Measurements from ENCODE around the gene KCND3. TPM values are rescaled to one million over a fixed set of nuclear protein-coding genes. Genes with fewer than 3 reads are reported as not detected.

KCND3 gene
- total and polyA plus RNA-seq, 2 experiments from 2014 or later = 0.10 to 0.18 TPM

DNA sequence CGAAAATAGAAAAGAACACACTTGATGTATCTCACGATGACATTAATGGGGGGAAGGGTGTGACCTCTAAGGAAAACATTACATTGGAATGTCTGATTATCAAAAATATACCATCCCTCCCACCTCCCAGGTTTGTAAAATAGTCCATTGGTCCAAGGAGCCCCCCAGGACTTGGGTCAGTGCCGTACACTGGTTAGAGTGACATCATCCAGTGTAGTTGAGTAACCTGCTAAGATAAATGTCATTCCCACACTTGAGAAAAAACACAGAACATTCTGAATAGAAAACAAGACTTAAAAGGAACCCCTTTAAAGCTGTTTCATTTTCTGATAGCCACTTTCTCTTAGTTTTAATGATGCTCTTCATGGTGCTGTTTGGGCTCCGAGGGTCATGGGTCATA, 218.6 kb downstream of the KCND3 start:
- Histone ChIP-seq H3F3A (replicated peaks; ENCODE audit: low read depth) (no peaks in the 10 kb centered on the region), H3K27me3 (ENCODE audit: insufficient read depth) (no peaks in the 10 kb centered on the region), H3K4me3 (no peak overlapping the region), H4K20me1 (replicated peaks; ENCODE audit: insufficient read depth) (peaks cover 4% of the 10 kb centered on the region; the same call in 1 of the 2 replicates), H3K4me1 (ENCODE audit: insufficient read depth) (no peaks in the 10 kb centered on the region), H3K27ac (ENCODE audit: low read depth) (no peak overlapping the region), H3K36me3 (ENCODE audit: insufficient read depth) (peaks cover 17% of the 10 kb centered on the region), H3K9me2 (ENCODE audit: insufficient read depth) (no peaks in the 10 kb centered on the region), H3K79me2 (replicated peaks; ENCODE audit: insufficient read depth) (no peaks in the 10 kb centered on the region; the same call in 1 of the 2 replicates), H3K4me2 (no peak overlapping the region), H2AFZ (no peak overlapping the region)
- no peaks in the 10 kb centered on the region for H3K9me3 Mint-ChIP-seq
- peaks cover 4% of the 10 kb centered on the region; the same call in 1 of the 3 replicates for H3K4me1 Mint-ChIP-seq
- H3K36me3 Mint-ChIP-seq (ENCODE audit: low read depth) = peaks cover 13% of the 10 kb centered on the region
- no peak for ATAC-seq
- DNase-seq (ENCODE audit: low spot score) = no peak
- H3K27ac Mint-ChIP-seq = no peak overlapping the region
- no peaks in the 10 kb centered on the region for H3K27me3 Mint-ChIP-seq (ENCODE audit: insufficient read depth, low read depth, poor library complexity)
- H3K4me3 Mint-ChIP-seq = no peak overlapping the region
- TF ChIP-seq, protein P1, sequence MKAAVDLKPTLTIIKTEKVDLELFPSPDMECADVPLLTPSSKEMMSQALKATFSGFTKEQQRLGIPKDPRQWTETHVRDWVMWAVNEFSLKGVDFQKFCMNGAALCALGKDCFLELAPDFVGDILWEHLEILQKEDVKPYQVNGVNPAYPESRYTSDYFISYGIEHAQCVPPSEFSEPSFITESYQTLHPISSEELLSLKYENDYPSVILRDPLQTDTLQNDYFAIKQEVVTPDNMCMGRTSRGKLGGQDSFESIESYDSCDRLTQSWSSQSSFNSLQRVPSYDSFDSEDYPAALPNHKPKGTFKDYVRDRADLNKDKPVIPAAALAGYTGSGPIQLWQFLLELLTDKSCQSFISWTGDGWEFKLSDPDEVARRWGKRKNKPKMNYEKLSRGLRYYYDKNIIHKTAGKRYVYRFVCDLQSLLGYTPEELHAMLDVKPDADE (IDR thresholded peaks at IDR 0.05) = no peak
- no peak for TF ChIP-seq POLR2AphosphoS5 (IDR thresholded peaks at IDR 0.05; ENCODE audit: low read depth)
- TF ChIP-seq STAT1 (IDR thresholded peaks at IDR 0.05; ENCODE audit: unreplicated experiment) = no peak
- no peak for TF ChIP-seq EZH2 (IDR thresholded peaks at IDR 0.05; ENCODE audit: low read depth, unreplicated experiment)
- TF ChIP-seq CREB1 (CRISPR knock-in tag; IDR thresholded peaks at IDR 0.05; ENCODE audit: low read depth) = no peak
- TF ChIP-seq, protein P2, sequence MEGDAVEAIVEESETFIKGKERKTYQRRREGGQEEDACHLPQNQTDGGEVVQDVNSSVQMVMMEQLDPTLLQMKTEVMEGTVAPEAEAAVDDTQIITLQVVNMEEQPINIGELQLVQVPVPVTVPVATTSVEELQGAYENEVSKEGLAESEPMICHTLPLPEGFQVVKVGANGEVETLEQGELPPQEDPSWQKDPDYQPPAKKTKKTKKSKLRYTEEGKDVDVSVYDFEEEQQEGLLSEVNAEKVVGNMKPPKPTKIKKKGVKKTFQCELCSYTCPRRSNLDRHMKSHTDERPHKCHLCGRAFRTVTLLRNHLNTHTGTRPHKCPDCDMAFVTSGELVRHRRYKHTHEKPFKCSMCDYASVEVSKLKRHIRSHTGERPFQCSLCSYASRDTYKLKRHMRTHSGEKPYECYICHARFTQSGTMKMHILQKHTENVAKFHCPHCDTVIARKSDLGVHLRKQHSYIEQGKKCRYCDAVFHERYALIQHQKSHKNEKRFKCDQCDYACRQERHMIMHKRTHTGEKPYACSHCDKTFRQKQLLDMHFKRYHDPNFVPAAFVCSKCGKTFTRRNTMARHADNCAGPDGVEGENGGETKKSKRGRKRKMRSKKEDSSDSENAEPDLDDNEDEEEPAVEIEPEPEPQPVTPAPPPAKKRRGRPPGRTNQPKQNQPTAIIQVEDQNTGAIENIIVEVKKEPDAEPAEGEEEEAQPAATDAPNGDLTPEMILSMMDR (conservative IDR thresholded peaks at IDR 0.05; ENCODE audit: low read depth in 2 of 2) = no peak
- no peak for TF ChIP-seq EZH2phosphoT487 (IDR thresholded peaks at IDR 0.05; ENCODE audit: unreplicated experiment)
- no peak for TF ChIP-seq ZNF114 (CRISPR knock-in tag; IDR thresholded peaks at IDR 0.05)
- TF ChIP-seq JUNB (IDR thresholded peaks at IDR 0.05; ENCODE audit: unreplicated experiment) = no peak
- TF ChIP-seq, protein P3, sequence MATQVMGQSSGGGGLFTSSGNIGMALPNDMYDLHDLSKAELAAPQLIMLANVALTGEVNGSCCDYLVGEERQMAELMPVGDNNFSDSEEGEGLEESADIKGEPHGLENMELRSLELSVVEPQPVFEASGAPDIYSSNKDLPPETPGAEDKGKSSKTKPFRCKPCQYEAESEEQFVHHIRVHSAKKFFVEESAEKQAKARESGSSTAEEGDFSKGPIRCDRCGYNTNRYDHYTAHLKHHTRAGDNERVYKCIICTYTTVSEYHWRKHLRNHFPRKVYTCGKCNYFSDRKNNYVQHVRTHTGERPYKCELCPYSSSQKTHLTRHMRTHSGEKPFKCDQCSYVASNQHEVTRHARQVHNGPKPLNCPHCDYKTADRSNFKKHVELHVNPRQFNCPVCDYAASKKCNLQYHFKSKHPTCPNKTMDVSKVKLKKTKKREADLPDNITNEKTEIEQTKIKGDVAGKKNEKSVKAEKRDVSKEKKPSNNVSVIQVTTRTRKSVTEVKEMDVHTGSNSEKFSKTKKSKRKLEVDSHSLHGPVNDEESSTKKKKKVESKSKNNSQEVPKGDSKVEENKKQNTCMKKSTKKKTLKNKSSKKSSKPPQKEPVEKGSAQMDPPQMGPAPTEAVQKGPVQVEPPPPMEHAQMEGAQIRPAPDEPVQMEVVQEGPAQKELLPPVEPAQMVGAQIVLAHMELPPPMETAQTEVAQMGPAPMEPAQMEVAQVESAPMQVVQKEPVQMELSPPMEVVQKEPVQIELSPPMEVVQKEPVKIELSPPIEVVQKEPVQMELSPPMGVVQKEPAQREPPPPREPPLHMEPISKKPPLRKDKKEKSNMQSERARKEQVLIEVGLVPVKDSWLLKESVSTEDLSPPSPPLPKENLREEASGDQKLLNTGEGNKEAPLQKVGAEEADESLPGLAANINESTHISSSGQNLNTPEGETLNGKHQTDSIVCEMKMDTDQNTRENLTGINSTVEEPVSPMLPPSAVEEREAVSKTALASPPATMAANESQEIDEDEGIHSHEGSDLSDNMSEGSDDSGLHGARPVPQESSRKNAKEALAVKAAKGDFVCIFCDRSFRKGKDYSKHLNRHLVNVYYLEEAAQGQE (IDR thresholded peaks at IDR 0.05; ENCODE audit: unreplicated experiment) = no peak
